Measurements from ENCODE around the gene GRIN3B. TPM values are rescaled to one million over a fixed set of nuclear protein-coding genes. Genes with fewer than 3 reads are reported as not detected.

Gene GRIN3B
- total and polyA plus RNA-seq, 9 of the 15 experiments (the other 6 are each of a cell fraction or from before 2014, with no cell fraction given), result 0.06 to 0.95 (median 0.19) TPM; not detected in 6

DNA sequence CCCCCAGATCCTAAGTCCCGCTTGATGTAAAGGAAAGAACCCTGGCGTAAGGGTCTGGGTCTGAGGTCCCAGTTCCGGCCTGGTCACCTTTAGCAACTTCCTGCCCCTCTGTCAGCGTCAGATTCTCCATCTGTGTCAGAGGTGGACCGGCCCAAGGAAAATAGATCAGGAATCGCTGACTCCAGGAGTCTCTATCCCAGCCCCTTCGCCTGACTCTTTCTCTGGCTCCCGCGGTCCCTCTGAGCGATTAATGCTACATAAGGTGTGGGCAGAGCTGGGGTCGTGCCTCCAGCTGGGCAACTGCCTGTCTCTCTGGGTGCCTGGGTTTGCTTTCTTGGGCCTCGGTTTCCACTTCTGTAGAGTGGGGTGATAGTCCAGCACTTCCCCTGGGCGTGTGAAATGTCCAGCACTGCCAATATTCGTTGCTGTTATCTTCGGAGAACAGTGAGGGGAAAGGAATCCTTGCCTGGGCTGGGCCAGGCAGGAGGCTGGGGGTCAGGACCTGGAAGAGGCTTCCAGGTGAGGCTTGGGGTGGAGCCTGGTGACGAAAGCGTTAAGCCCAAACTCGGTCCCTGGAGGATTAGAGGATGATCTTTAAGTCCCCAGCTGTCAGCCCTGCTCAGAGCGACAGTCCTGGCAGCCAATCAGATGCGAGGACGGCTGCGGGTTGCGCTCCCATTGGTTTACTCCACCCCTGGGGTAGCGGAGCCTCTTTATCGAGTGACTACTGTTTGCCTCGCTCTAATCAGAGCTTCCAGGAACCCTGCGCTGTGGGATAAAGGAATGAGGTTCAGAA lies 40.5 kb downstream of the GRIN3B start (continued):
- TF ChIP-seq, protein P1, sequence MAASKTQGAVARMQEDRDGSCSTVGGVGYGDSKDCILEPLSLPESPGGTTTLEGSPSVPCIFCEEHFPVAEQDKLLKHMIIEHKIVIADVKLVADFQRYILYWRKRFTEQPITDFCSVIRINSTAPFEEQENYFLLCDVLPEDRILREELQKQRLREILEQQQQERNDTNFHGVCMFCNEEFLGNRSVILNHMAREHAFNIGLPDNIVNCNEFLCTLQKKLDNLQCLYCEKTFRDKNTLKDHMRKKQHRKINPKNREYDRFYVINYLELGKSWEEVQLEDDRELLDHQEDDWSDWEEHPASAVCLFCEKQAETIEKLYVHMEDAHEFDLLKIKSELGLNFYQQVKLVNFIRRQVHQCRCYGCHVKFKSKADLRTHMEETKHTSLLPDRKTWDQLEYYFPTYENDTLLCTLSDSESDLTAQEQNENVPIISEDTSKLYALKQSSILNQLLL (CRISPR knock-in tag; IDR thresholded peaks at IDR 0.05; ENCODE audit: borderline replicate concordance), result no peak
- TF ChIP-seq ZKSCAN1 (IDR thresholded peaks at IDR 0.05; ENCODE audit: low read depth, low read length) (no peak), ESRRA (IDR thresholded peaks at IDR 0.05; ENCODE audit: borderline replicate concordance, low read depth) (peak; percentile 54; the same call in 1 of the 2 replicates), HEY1 (CRISPR knock-in tag; IDR thresholded peaks at IDR 0.05; ENCODE audit: borderline replicate concordance) (no peak), POLR3A (IDR thresholded peaks at IDR 0.05; ENCODE audit: borderline replicate concordance, extremely low read depth, insufficient read depth, insufficient read length) (no peak), PHF21A (IDR thresholded peaks at IDR 0.05; ENCODE audit: borderline replicate concordance, low read depth) (peak; percentile 91; the same call in 1 of the 2 replicates), KLF1 (tag; IDR thresholded peaks at IDR 0.05) (0 out of 2 replicates have a peak, but pooled peaks have one; percentile 19), KLF6 (CRISPR knock-in tag; IDR thresholded peaks at IDR 0.05; ENCODE audit: borderline replicate concordance) (no peak), KLF16 (IDR thresholded peaks at IDR 0.05) (0 out of 2 replicates have a peak, but pooled peaks have one; percentile 63), ZNF124 (CRISPR knock-in tag; IDR thresholded peaks at IDR 0.05) (no peak), ZNF133 (CRISPR knock-in tag; IDR thresholded peaks at IDR 0.05) (no peak), ZNF253 (CRISPR knock-in tag; conservative IDR thresholded peaks at IDR 0.05) (no peak), SMAD1 (IDR thresholded peaks at IDR 0.05; ENCODE audit: low read depth, low read length, partially characterized antibody) (no peak), TAF1 (IDR thresholded peaks at IDR 0.05; ENCODE audit: control insufficient read depth, extremely low read depth, insufficient read depth, low read length, severe bottlenecking) (no peak), ZSCAN29 (IDR thresholded peaks at IDR 0.05) (no peak), SOX6 (IDR thresholded peaks at IDR 0.05) (peak; percentile 55), CSDE1 (IDR thresholded peaks at IDR 0.05) (no peak), HDAC8 (tag; IDR thresholded peaks at IDR 0.05) (no peak), ZBTB17 (CRISPR knock-in tag; IDR thresholded peaks at IDR 0.05) (no peak), ZNF347 (CRISPR knock-in tag; IDR thresholded peaks at IDR 0.05; ENCODE audit: low read depth) (no peak), POLR2AphosphoS5 (IDR thresholded peaks at IDR 0.05; ENCODE audit: control insufficient read depth, insufficient read depth, low read depth, low read length) (peak; percentile 67)
- TF ChIP-seq, protein P2, sequence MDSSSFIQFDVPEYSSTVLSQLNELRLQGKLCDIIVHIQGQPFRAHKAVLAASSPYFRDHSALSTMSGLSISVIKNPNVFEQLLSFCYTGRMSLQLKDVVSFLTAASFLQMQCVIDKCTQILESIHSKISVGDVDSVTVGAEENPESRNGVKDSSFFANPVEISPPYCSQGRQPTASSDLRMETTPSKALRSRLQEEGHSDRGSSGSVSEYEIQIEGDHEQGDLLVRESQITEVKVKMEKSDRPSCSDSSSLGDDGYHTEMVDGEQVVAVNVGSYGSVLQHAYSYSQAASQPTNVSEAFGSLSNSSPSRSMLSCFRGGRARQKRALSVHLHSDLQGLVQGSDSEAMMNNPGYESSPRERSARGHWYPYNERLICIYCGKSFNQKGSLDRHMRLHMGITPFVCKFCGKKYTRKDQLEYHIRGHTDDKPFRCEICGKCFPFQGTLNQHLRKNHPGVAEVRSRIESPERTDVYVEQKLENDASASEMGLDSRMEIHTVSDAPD (CRISPR knock-in tag; IDR thresholded peaks at IDR 0.05), result no peak
- TF ChIP-seq, protein P3, sequence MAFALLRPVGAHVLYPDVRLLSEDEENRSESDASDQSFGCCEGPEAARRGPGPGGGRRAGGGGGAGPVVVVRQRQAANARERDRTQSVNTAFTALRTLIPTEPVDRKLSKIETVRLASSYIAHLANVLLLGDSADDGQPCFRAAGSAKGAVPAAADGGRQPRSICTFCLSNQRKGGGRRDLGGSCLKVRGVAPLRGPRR (CRISPR knock-in tag; IDR thresholded peaks at IDR 0.05), result no peak
- TF ChIP-seq, protein P4, sequence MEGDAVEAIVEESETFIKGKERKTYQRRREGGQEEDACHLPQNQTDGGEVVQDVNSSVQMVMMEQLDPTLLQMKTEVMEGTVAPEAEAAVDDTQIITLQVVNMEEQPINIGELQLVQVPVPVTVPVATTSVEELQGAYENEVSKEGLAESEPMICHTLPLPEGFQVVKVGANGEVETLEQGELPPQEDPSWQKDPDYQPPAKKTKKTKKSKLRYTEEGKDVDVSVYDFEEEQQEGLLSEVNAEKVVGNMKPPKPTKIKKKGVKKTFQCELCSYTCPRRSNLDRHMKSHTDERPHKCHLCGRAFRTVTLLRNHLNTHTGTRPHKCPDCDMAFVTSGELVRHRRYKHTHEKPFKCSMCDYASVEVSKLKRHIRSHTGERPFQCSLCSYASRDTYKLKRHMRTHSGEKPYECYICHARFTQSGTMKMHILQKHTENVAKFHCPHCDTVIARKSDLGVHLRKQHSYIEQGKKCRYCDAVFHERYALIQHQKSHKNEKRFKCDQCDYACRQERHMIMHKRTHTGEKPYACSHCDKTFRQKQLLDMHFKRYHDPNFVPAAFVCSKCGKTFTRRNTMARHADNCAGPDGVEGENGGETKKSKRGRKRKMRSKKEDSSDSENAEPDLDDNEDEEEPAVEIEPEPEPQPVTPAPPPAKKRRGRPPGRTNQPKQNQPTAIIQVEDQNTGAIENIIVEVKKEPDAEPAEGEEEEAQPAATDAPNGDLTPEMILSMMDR (IDR thresholded peaks at IDR 0.05 in 2 of 3, conservative IDR thresholded peaks at IDR 0.05 in 1 of 3; ENCODE audit: insufficient read depth in 2 of 3, low read depth in 1 of 3, low read length in 3 of 3), result no peak

All from K562 (cell line).